Measurements from ENCODE around the gene LSS. TPM values are rescaled to one million over a fixed set of nuclear protein-coding genes. Genes with fewer than 3 reads are reported as not detected.
A peak's percentile ranks its signal among the peaks of the same experiment; 100 is the strongest.

LSS gene
- total RNA-seq, 1 donor from 2014 or later, result 26.7 TPM

GRCh38 chr21:46211376-46211775 is 17.2 kb downstream of the LSS start:
- DNase-seq (ENCODE audit: low spot score), result no peak
- no peaks in the 10 kb centered on the region for H3K27me3 ChIP-seq
- H3K27me3 Mint-ChIP-seq (ENCODE audit: insufficient read depth, low read depth), result peaks cover 7% of the 10 kb centered on the region
- H3K9me3 ChIP-seq (ENCODE audit: low read depth), result no peaks in the 10 kb centered on the region
- no peaks in the 10 kb centered on the region for H3K9me3 Mint-ChIP-seq
- no peak overlapping the region for H3K4me3 Mint-ChIP-seq
- H2AFZ ChIP-seq (replicated peaks), result no peak overlapping the region
- TF ChIP-seq EZH2 (IDR thresholded peaks at IDR 0.05) (no peak), EZH2phosphoT487 (IDR thresholded peaks at IDR 0.05) (no peak), CTCF (IDR thresholded peaks at IDR 0.05) (no peak)
- no peaks in the 10 kb centered on the region for H3K79me2 ChIP-seq (ENCODE audit: low read depth)
- peak overlapping the region; percentile 47 for H3K27ac Mint-ChIP-seq
- H3K4me1 Mint-ChIP-seq, result no peaks in the 10 kb centered on the region
- H4K20me1 ChIP-seq (ENCODE audit: low read depth), result no peaks in the 10 kb centered on the region
- no peak overlapping the region for H3K4me2 ChIP-seq
- H3F3A ChIP-seq (ENCODE audit: low read depth), result no peaks in the 10 kb centered on the region
- H3K27ac ChIP-seq, result no peak overlapping the region
- no peaks in the 10 kb centered on the region for H3K4me1 ChIP-seq
- H3K4me3 ChIP-seq, result no peak overlapping the region
- peaks cover 11% of the 10 kb centered on the region for H3K36me3 Mint-ChIP-seq
- H3K9ac ChIP-seq, result no peak overlapping the region
- H3K36me3 ChIP-seq, result no peaks in the 10 kb centered on the region

GRCh38 chr21:46210378-46211136 is 18.0 kb downstream of the LSS start:
- Histone ChIP-seq H3K4me3 (no peak overlapping the region), H3K4me1 (no peaks in the 10 kb centered on the region), H3K36me3 (no peaks in the 10 kb centered on the region), H3K9me3 (ENCODE audit: low read depth) (no peaks in the 10 kb centered on the region), H3K9ac (no peak overlapping the region), H3F3A (ENCODE audit: low read depth) (no peaks in the 10 kb centered on the region), H3K27me3 (no peaks in the 10 kb centered on the region), H4K20me1 (ENCODE audit: low read depth) (no peaks in the 10 kb centered on the region), H2AFZ (replicated peaks) (no peak overlapping the region), H3K79me2 (ENCODE audit: low read depth) (no peaks in the 10 kb centered on the region), H3K27ac (no peak overlapping the region), H3K4me2 (no peak overlapping the region)
- no peak for TF ChIP-seq EZH2 (IDR thresholded peaks at IDR 0.05)
- TF ChIP-seq CTCF (IDR thresholded peaks at IDR 0.05), result peak; percentile 26
- Mint-ChIP-seq H3K36me3 (peaks cover 13% of the 10 kb centered on the region), H3K27ac (no peak overlapping the region), H3K27me3 (ENCODE audit: insufficient read depth, low read depth) (peaks cover 8% of the 10 kb centered on the region), H3K4me1 (no peaks in the 10 kb centered on the region), H3K9me3 (no peaks in the 10 kb centered on the region), H3K4me3 (no peak overlapping the region)
- DNase-seq (ENCODE audit: low spot score), result peak; percentile 19

GRCh38 chr21:46208761-46209721 is 19.5 kb downstream of the LSS start:
- Histone ChIP-seq H3F3A (ENCODE audit: low read depth) (no peaks in the 10 kb centered on the region), H3K4me2 (no peak overlapping the region), H3K9ac (no peak overlapping the region), H3K36me3 (no peaks in the 10 kb centered on the region), H3K4me1 (no peaks in the 10 kb centered on the region), H2AFZ (replicated peaks) (no peak overlapping the region), H3K4me3 (no peak overlapping the region), H3K27me3 (no peaks in the 10 kb centered on the region), H4K20me1 (ENCODE audit: low read depth) (no peaks in the 10 kb centered on the region), H3K27ac (no peak overlapping the region), H3K9me3 (ENCODE audit: low read depth) (no peaks in the 10 kb centered on the region), H3K79me2 (ENCODE audit: low read depth) (no peaks in the 10 kb centered on the region)
- no peak for TF ChIP-seq EZH2phosphoT487 (IDR thresholded peaks at IDR 0.05)
- no peak for TF ChIP-seq CTCF (IDR thresholded peaks at IDR 0.05)
- no peak for TF ChIP-seq EZH2 (IDR thresholded peaks at IDR 0.05)
- H3K4me1 Mint-ChIP-seq, result no peaks in the 10 kb centered on the region
- H3K27me3 Mint-ChIP-seq (ENCODE audit: insufficient read depth, low read depth), result peaks cover 8% of the 10 kb centered on the region
- peaks cover 17% of the 10 kb centered on the region for H3K36me3 Mint-ChIP-seq
- peak overlapping the region; percentile 87 for H3K27ac Mint-ChIP-seq
- DNase-seq (ENCODE audit: low spot score), result no peak
- H3K4me3 Mint-ChIP-seq, result no peak overlapping the region
- H3K9me3 Mint-ChIP-seq, result no peaks in the 10 kb centered on the region

All from neural progenitor cell (in vitro differentiated cells).